Islet precursor cell (in vitro differentiated cells): ENCODE results near the gene SEMA5B.

Source experiments
- DNase-seq: peaks from one replicate; pipeline ENCODE4 v3.0.0-alpha.2; 2018

The SEMA5B gene

DNA sequence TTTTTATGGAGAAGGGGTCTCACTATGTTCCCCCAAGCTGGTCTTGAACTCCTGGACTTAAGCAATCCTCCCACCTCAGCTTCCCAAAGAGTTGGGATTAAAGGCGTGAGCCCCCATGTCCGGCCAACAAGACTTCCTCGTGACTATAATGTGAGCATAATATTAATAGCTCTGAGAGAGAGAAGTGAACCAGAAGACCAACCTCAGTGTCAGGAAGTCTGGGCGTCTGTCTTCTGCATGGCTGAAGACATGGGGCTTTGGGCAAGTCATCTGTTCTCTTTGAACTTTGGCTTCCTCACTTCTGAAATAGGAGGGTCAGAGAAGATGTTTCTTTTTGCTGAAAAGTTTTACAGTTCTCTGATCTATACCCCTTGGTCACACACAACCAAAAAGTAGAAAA lies 140.6 kb downstream of the SEMA5B start:
- DNase-seq, result no peak

DNA sequence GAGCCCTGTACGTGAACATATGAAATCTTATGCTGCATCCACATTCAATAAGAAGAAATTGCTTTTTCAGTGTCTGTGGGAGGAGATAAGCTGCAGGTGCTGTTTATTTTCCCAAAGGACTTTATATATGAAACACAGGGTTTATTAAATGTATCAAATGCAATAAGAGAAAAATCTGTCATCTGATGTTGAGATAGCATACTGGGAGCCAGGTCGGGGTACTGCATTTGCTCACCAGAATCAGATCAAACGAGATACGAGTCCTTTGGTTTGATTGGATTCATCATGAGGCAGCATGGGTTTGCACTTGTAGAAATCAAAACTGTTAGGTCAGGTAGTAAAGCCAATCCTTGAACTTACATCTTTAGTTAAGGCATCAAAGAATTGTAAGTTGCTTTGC lies 141.3 kb downstream of the SEMA5B start:
- DNase-seq, result no peak

DNA sequence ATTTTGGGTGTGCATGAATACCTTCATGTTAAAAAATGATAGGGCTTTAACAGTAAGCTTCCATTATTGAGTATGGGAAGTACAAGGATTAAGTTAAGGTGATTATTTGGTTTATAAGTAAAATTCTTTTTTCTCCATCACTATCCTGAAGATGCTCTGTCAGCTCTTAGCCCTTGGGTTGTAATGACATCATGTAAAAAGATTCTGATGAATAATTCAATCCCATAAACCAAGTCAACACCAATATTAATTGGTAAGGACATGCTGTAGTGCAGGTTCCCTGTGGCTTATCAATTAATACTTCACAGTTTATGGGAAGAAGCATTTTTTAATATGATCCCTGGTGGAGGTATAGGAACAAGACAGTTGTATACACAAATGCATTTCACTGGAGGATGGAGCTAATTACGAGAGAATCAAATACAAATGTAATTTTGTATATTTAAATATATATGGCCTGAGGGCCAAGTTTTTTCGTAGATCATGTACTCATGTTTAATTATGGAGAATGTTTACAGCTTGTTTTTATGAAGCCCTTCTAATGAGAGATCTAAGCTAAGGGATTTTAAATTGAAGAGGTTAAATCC lies 145.1 kb downstream of the SEMA5B start:
- no peak for DNase-seq

DNA sequence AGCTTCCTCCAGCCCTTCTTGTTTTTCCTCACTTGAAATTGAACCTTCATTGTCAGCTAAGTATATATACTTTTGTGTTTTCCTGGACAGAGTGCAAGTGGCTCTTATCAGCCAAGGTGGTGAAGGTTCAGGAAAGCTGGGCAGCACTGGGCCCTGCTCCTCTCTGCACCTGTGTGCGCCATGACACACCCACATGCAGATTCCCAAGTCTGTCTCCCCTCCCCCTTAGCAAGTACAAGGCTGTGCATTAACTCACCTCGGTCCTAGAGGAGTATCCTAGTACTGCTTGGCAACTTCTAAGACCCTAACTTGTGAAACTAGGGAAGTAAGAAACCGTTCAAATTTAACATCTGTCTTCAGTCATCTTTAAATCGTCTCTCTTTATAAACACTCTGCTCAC lies 146.9 kb downstream of the SEMA5B start:
- DNase-seq, result no peak

DNA sequence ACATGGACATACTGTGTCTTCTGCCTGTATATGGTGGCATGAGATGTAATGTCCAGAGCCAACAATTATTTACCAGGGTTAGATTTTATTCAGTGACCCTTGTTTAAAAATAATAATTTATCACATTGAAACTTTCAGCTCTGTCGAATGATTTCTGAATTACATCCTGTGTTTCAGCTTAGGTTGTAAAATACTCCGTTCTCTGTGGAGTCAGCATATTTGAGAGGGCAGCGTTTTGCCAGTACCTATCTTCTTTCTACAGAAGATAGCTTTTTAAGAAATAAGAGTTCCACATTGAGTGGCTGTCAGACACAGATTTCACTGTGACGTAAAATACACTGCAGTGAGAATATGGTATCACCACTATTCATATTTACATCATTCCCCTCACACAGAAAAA lies 147.4 kb downstream of the SEMA5B start:
- no peak for DNase-seq

DNA sequence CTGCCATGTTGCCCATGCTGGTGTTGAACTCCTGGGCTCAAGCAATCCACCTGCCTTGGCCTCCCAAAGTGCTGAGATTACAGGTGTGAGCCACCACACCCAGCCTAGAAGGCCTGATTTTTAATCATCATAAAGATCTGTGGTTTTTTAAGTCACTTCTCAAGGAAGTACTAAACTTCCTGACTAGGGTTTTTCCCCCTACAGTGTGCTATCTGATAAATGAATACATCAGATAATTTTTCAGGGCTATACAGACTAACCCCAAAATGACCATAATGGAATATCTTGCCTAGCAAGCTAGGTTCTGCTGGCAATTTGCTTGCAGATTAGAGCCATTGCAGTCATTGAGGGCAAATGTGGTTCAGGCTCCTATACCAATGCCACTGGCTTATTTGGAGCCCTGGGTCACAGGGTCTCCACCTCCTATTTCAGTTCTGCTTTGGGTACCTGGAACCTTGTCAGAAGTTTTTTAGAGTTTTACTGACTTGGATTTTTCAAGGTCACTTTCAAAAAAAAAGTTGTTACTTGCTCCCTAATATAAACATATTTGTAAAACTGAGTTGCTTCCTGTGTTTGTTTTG lies 151.9 kb downstream of the SEMA5B start:
- DNase-seq, result no peak

DNA sequence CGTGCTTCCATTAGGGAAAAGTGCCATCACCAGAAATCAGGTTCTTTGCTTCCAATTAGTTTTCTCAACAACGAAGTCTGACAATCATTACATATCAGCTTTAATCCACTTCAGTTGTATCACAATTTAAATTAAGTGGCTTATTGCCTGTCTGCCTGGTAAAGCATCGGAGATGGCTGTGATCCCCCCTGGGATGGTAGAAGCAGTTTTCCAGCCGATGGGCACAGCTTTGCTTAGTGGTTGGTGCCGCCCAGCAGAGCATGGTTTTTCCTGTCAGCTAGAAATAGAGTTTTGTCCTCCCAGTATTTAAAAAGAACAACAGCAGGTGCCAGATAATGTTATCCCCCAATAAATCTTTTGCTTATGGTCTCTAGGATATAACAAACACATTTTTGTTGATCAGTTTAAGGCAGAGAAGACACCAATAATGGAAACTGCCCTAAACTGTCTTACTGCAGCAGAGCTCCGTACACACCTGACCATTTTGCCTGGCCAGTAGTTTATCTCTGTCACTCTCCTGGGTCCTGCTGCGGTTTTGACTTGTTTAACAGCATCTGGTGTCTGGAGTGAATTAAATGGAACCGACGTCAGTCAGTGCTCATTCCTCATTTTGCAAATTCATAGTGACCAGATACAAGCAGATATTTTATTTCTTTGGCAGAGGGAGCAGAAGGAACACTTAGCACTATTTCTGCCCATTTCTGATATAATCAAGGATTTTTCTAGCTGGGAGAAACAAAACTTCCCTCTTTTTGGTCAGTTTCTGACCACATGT lies 153.6 kb downstream of the SEMA5B start:
- DNase-seq, result no peak

DNA sequence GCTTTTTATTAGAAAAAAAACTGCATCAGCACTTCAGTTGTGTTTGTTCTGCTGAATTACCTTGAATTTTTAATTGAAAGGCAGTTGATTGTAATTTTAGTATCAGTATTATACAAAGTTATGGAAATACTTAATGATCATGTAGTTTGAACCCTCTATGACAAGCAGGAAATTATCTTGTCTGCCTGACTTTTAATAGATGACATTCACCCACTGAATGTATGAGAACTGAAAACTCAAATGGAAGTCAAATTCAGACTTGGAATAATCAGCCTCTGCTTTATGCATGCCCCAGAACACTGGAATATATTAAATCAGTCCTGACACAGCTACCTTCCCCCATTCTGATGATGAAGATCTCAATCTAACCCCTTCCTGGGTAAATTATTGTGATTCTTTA lies 159.2 kb downstream of the SEMA5B start:
- DNase-seq, result no peak

DNA sequence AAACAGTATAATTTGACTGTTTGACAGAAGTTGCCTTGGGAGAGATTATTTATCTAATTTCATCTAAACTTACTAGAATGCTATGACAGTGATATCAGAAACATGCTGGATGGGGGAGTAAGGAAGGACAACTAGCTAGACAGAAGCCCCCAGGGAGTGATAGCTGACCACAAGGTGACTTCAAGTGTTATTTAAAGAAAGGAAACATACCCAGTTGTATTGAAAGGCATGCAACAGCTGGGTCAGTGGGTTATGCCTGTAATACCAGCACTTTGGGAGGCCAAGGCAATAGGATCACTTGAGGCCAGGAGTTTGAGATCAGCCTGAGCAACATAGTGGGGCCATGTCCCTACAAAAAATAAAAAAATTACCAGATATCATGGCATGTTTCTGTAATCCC lies 163.1 kb downstream of the SEMA5B start:
- DNase-seq, result no peak

DNA sequence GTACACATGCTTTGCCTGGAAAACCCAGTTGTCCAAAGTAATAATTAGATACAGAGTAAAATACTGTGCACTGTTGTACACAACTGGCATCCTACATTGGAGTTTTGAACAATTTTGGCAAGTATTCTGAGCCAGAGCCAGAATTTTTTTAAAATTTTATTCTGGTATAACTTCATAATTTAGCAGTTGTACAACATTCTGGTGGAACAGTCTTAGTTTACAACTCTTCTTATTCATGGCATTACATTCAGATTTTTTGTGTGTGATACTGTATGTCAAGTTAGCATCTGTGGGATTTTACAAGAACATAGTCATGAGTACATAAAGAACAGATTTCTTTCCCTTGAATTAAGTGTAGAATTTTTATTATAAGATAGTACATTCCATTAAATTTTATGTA lies 165.2 kb downstream of the SEMA5B start:
- DNase-seq, result no peak
